Natural killer cell (primary cell): ENCODE measurements around the gene PASK. TPM values are rescaled to one million over a fixed set of nuclear protein-coding genes. Genes with fewer than 3 reads are reported as not detected.

Source experiments
- ATAC-seq, 3 donors: fragments of 150-1000 bp in 2 of 3; fragments of 200-7000 bp in 1 of 3; cut with Tn5 transposase; 1 replicate in 1 of 3; 2 replicates in 2 of 3; pipeline ENCODE4 v1.10.0; 2021; ENCODE audit warnings: mild to moderate bottlenecking in 2 of 3, moderate library complexity in 2 of 3
- DNase-seq, 2 donors: peaks; one replicate each; pipeline versions ENCODE4 v3.0.0 to v3.0.0-alpha.2; 2013 to 2021; ENCODE audit warnings: mixed read lengths in 1 of 2
- H3K27ac ChIP-seq: one replicate; pipeline ENCODE4 v1.5.1; 2013; ENCODE audit warnings: mild to moderate bottlenecking, low read length
- H3K27me3 ChIP-seq: one replicate; pipeline ENCODE4 v1.6.1; 2013; ENCODE audit warnings: low read length; ENCODE audit not compliant: control insufficient read depth, insufficient read depth
- H3K36me3 ChIP-seq: one replicate; pipeline ENCODE4 v1.6.1; 2013; ENCODE audit warnings: low read length; ENCODE audit not compliant: control insufficient read depth, insufficient read depth
- H3K4me1 ChIP-seq: one replicate; pipeline ENCODE4 v1.6.1; 2013; ENCODE audit warnings: low read length; ENCODE audit not compliant: control insufficient read depth, insufficient read depth
- H3K4me3 ChIP-seq: one replicate; pipeline ENCODE4 v1.5.1; 2013; ENCODE audit warnings: low read length
- H3K9me3 ChIP-seq: one replicate; pipeline ENCODE4 v1.6.1; 2013; ENCODE audit warnings: low read length; ENCODE audit not compliant: control insufficient read depth, insufficient read depth
- H3K27ac Mint-ChIP-seq, 2 donors: one replicate each; pipeline ENCODE4 v1.8.0; 2022; ENCODE audit warnings: mild to moderate bottlenecking in 2 of 2, mixed read lengths in 2 of 2, moderate library complexity in 1 of 2
- H3K27me3 Mint-ChIP-seq, 2 donors: one replicate each; pipeline ENCODE4 v1.8.0; 2022; ENCODE audit warnings: low read depth in 2 of 2, mixed read lengths in 2 of 2
- H3K36me3 Mint-ChIP-seq: one replicate; pipeline ENCODE4 v1.8.0; 2022; ENCODE audit warnings: mixed read lengths
- H3K4me1 Mint-ChIP-seq, 2 donors: one replicate each; pipeline ENCODE4 v1.8.0; 2022; ENCODE audit warnings: mixed read lengths in 2 of 2
- H3K4me3 Mint-ChIP-seq: one replicate; pipeline ENCODE4 v1.8.0; 2022; ENCODE audit warnings: mild to moderate bottlenecking, moderate library complexity, mixed read lengths
- H3K9me3 Mint-ChIP-seq, 2 donors: one replicate each; pipeline ENCODE4 v1.8.0; 2022; ENCODE audit warnings: mixed read lengths in 2 of 2
- WGBS: methylation state at CpG from one replicate; pipeline ENCODE4 v1.1.7; 2013; ENCODE audit warnings: missing lambda C conversion rate; ENCODE audit not compliant: insufficient coverage; 5-methylcytosine and 5-hydroxymethylcytosine counted together
- intact Hi-C: fragments of 100-400 bp; cut with micrococcal nuclease; formaldehyde crosslinking; loops from one replicate; pipeline ENCODE4 v1.14.2; 2022
- total RNA-seq, 4 donors: library from RNA; stranded (reverse); fragments of 120-200 nt in 1 of 4; gene quantifications; one replicate each; pipeline versions ENCODE4 v1.2.3 to v1.2.4, GENCODE V29; 2013 to 2022
- TF ChIP-seq, protein P1 (sequence below): fragments of 200-600 bp; IDR thresholded peaks from one replicate; pipeline ENCODE4 v1.8.0; 2022; ENCODE audit warnings: antibody characterized with exemption

PASK gene
- total RNA-seq, 3 donors from 2014 or later (not counting 1 experiment from before 2014, with no cell fraction given): 27.9 to 45.2 (median 36.2) TPM

DNA sequence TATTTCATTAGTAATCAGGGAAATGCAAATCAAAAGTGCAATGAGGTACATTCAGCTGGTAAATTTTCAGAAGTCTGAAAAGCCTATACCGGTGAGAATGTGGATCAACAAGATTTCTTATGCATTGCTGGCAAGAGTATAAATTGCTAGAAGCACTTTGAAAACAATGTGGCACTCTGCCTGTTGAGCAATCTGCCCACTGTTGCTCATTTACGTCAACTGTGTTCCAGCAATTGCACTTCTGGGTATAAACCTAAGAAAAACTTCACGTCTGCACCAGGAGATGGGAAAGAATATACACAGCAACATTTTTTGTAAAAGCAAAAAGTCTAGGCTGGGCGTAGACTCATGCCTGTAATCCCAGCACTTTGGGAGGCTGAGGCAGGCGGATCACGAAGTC is 88.0 kb downstream of the PASK start:
- DNase-seq: no peak
- Mint-ChIP-seq H3K27me3 (no peaks in the 10 kb centered on the region), H3K36me3 (no peaks in the 10 kb centered on the region), H3K9me3 (no peaks in the 10 kb centered on the region), H3K4me1 (peaks cover 0 to 4% of the 10 kb centered on the region in 2 donors), H3K27ac (no peak overlapping the region), H3K4me3 (no peak overlapping the region)
- no peak overlapping the region for H3K27ac ChIP-seq
- ATAC-seq: no peak
- H3K9me3 ChIP-seq: no peaks in the 10 kb centered on the region
- TF ChIP-seq, protein P1, sequence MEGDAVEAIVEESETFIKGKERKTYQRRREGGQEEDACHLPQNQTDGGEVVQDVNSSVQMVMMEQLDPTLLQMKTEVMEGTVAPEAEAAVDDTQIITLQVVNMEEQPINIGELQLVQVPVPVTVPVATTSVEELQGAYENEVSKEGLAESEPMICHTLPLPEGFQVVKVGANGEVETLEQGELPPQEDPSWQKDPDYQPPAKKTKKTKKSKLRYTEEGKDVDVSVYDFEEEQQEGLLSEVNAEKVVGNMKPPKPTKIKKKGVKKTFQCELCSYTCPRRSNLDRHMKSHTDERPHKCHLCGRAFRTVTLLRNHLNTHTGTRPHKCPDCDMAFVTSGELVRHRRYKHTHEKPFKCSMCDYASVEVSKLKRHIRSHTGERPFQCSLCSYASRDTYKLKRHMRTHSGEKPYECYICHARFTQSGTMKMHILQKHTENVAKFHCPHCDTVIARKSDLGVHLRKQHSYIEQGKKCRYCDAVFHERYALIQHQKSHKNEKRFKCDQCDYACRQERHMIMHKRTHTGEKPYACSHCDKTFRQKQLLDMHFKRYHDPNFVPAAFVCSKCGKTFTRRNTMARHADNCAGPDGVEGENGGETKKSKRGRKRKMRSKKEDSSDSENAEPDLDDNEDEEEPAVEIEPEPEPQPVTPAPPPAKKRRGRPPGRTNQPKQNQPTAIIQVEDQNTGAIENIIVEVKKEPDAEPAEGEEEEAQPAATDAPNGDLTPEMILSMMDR: no peak
- no peak overlapping the region for H3K4me3 ChIP-seq
- WGBS: 93% methylated on average over 6 of the region's 6 CpGs
- H3K27me3 ChIP-seq: no peaks in the 10 kb centered on the region
- H3K36me3 ChIP-seq: no peaks in the 10 kb centered on the region
- H3K4me1 ChIP-seq: peaks cover 6% of the 10 kb centered on the region
- intact Hi-C loops: no loop called here

Other genes starting within 250 kb of the PASK start
- under 1 TPM in 1 of 3 donors, not detected in 2; 0.14 TPM for gene CROCC2, start 243.1 kb downstream of the PASK start, total RNA-seq
- gene SNED1, start 150.9 kb downstream of the PASK start, total RNA-seq: 1 to 10 TPM in 2 of 3 donors, under 1 TPM in 1; 0.97 to 4.9 (median 2.5) TPM
- gene MTERF4, start 47.2 kb downstream of the PASK start, total RNA-seq: 10 to 100 TPM; 38.9 to 45.5 (median 39.2) TPM
- 10 to 100 TPM; 57.8 to 66.3 (median 60.4) TPM for gene PPP1R7, start 995 bp upstream of the PASK start, total RNA-seq
- 1 to 10 TPM in 2 of 3 donors, under 1 TPM in 1; 0.97 to 1.4 (median 1.1) TPM for gene ANO7, start 39.2 kb upstream of the PASK start, total RNA-seq
- gene HDLBP, start 166.2 kb upstream of the PASK start, total RNA-seq: 100 to 1,000 TPM; 170 to 200 (median 177) TPM
- 100 to 1,000 TPM; 275 to 315 (median 275) TPM for gene SEPTIN2, start 166.5 kb upstream of the PASK start, total RNA-seq
- gene FARP2, start 206.8 kb upstream of the PASK start, total RNA-seq: 10 to 100 TPM; 26.8 to 40.6 (median 31.6) TPM